ENCODE measurements around the gene LDLRAD3.
"Not testable (repeated sequence)": the region's sequence is repeated elsewhere in the genome, so short reads cannot be mapped to it uniquely, and the experiment has no call there.

LDLRAD3 gene

DNA sequence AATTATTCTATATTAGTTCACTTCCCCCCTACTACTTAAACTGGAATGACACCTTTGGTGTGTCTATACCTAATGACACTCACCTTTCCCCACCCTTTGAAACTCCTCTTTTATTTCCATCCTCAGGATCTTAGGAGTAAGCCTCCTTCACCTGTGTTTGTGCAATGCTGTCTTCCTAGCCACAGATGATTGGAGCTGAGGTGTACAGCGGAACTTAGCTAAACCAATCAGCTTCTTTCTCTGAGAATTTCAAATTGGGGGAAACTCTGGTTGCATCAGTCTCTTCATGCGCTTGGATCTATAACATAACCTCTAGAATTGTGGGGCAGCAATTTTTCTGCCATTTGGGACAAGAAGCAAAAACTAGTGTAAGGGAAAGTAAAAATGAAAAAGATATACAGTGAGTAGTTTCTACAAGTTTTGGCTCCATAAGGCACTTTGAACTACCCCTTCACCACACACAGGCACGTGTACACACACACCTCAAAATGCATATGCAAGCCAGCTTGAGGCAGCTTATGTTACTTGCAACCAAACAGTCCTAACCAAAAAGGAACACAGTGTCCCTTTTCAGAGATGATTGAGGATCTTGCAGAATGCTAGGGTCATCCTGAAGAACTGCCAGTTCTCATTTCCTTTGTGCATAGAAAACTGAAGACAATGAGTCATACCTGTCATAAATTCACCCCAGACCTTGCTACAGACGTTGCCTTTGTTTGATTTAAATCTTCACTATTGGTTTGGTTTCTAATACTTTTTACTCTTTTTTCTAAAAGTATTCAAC lies 36.0 kb upstream of the LDLRAD3 start:
- DNase-seq (ENCODE audit: low spot score), result no peak
- no peak overlapping the region for H3K4me3 ChIP-seq
- H3K27ac ChIP-seq, result peak overlapping the region in 1 of 2 donors; percentile 55
- TF ChIP-seq, protein P1, sequence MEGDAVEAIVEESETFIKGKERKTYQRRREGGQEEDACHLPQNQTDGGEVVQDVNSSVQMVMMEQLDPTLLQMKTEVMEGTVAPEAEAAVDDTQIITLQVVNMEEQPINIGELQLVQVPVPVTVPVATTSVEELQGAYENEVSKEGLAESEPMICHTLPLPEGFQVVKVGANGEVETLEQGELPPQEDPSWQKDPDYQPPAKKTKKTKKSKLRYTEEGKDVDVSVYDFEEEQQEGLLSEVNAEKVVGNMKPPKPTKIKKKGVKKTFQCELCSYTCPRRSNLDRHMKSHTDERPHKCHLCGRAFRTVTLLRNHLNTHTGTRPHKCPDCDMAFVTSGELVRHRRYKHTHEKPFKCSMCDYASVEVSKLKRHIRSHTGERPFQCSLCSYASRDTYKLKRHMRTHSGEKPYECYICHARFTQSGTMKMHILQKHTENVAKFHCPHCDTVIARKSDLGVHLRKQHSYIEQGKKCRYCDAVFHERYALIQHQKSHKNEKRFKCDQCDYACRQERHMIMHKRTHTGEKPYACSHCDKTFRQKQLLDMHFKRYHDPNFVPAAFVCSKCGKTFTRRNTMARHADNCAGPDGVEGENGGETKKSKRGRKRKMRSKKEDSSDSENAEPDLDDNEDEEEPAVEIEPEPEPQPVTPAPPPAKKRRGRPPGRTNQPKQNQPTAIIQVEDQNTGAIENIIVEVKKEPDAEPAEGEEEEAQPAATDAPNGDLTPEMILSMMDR (IDR thresholded peaks at IDR 0.05), result no peak

GRCh38 chr11:35908432-35908771 lies 35.5 kb upstream of the LDLRAD3 start:
- H3K27ac ChIP-seq, result peak overlapping the region in 1 of 2 donors; percentile 55
- not testable (repeated sequence) for H3K4me3 ChIP-seq; DNase-seq (ENCODE audit: low spot score)

- Histone ChIP-seq H3K27ac (no peak overlapping the region), H3K4me3 (no peak overlapping the region)
- TF ChIP-seq, protein P1 (IDR thresholded peaks at IDR 0.05), result no peak
- DNase-seq (ENCODE audit: low spot score), result no peak
Observed at GRCh38 chr11:35909511-35910265, 34.2 kb upstream of the LDLRAD3 start.

DNA sequence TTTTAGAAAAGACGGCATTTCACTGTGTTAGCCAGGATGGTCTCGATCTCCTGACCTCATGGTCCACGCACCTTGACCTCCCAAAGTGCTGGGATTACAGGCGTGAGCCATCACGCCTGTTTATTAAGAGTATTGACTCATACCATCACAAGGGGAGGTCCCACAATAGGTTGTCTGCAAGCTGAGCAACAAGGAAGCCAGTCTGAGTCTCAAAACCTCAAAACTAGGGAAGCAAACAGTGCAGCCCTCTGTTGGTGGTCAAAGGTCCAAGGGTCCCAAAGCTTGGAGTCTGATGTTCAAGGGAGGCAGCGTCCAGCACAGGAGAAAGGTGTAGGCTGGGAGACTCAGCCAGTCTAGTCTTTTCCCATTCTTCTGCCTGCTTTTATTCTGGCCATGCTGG lies 32.8 kb upstream of the LDLRAD3 start:
- TF ChIP-seq, protein P1 (IDR thresholded peaks at IDR 0.05), result no peak
- H3K27ac ChIP-seq, result no peak overlapping the region
- H3K4me3 ChIP-seq, result no peak overlapping the region
- DNase-seq (ENCODE audit: low spot score), result no peak

GRCh38 chr11:35911616-35912165 lies 32.2 kb upstream of the LDLRAD3 start:
- TF ChIP-seq, protein P1 (IDR thresholded peaks at IDR 0.05), result no peak

DNA sequence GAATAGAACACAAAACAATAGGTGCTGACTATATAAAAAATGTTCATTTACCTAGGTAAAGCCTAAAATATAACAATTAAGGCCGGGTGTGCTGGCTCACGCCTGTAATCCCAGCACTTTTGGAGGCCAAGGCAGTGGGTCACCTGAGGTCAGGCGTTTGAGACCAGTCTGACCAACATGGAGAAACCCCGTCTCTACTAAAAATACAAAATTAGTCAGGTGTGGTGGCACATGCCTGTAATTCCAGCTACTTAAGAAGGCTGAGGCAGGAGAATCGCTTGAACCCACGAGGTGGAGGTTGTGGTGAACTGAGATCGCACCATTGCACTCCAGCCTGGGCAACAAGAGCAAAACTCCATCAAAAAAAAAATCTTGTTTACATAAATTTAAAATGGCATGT lies 31.4 kb upstream of the LDLRAD3 start:
- not testable (repeated sequence) for DNase-seq (ENCODE audit: low spot score); H3K27ac ChIP-seq; H3K4me3 ChIP-seq

More at GRCh38 chr11:35911616-35912165, 32.2 kb upstream of the LDLRAD3 start:
- no peak for DNase-seq (ENCODE audit: low spot score)
- H3K27ac ChIP-seq, result no peak overlapping the region
- H3K4me3 ChIP-seq, result no peak overlapping the region

GRCh38 chr11:35912883-35913624 lies 30.8 kb upstream of the LDLRAD3 start:
- no peak overlapping the region for H3K27ac ChIP-seq
- DNase-seq (ENCODE audit: low spot score), result no peak
- no peak overlapping the region for H3K4me3 ChIP-seq
- TF ChIP-seq, protein P1 (IDR thresholded peaks at IDR 0.05), result no peak
